A172 (cell line): ENCODE measurements around the gene DYNC1I1. TPM values are rescaled to one million over a fixed set of nuclear protein-coding genes. Genes with fewer than 3 reads are reported as not detected.

Experiments
- DNase-seq: peaks from one replicate; pipeline ENCODE4 v3.0.0-alpha.2; 2015; ENCODE audit warnings: low spot score
- total RNA-seq: library from RNA; depleted of rRNA; stranded (reverse); fragments of >200 nt; shearing (Covaris generic); gene quantifications from 2 replicates; pipeline ENCODE4 v1.2.3, GENCODE V29; 2014

DYNC1I1 gene
- total RNA-seq, 1 experiment from 2014 or later: 2.4 TPM

DNA sequence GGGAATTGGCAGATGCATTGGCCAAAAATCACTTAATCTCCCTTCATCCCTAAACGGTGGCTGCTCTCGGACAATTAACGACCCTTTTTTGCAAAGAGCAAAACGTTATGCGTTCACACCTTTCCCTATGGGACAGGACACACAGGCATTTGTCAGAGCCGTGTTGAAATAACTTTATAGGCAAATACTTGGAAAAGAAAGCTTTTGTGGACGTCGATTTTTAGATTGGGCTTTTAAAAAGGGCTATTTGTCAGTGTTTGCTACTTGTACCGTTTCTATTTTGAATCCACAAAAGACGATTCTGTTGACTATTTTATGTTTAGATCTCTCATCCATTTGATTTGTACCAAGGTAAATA, 304.0 kb downstream of the DYNC1I1 start:
- DNase-seq: no peak

GRCh38 chr7:96080027-96080426, 307.7 kb downstream of the DYNC1I1 start:
- no peak for DNase-seq

- peak; percentile 67 for DNase-seq
Observed at GRCh38 chr7:96084881-96085553, 312.7 kb downstream of the DYNC1I1 start.

- DNase-seq: no peak
Observed at GRCh38 chr7:96085953-96086352, 313.6 kb downstream of the DYNC1I1 start.

- no peak for DNase-seq
Observed at GRCh38 chr7:96088579-96088978, 316.2 kb downstream of the DYNC1I1 start.

DNA sequence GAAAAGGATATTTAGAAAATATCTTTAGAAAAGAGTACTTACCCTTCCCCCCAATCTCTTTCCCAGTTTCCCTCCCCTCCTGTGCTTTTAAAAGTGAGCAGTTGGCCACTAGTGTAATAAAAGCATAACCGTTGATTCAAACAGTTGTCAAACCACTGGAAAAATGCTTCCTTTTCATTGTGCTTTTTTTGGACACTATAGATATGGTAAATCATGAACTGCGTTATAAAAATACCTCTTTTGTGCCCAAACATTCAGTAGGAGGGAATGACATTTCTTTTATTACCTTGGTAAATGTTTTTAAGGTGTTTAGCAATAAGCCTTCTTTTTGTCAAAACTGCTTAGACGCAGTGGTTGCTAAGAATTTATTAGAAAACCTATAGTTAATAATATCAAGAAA, 317.2 kb downstream of the DYNC1I1 start:
- DNase-seq: no peak

- no peak for DNase-seq
Observed at GRCh38 chr7:96090756-96091155, 318.4 kb downstream of the DYNC1I1 start.

GRCh38 chr7:96093435-96093834, 321.1 kb downstream of the DYNC1I1 start:
- DNase-seq: peak; percentile 63

GRCh38 chr7:96097835-96098234, 325.5 kb downstream of the DYNC1I1 start:
- no peak for DNase-seq

GRCh38 chr7:96100737-96101136, 328.4 kb downstream of the DYNC1I1 start:
- DNase-seq: no peak

DNA sequence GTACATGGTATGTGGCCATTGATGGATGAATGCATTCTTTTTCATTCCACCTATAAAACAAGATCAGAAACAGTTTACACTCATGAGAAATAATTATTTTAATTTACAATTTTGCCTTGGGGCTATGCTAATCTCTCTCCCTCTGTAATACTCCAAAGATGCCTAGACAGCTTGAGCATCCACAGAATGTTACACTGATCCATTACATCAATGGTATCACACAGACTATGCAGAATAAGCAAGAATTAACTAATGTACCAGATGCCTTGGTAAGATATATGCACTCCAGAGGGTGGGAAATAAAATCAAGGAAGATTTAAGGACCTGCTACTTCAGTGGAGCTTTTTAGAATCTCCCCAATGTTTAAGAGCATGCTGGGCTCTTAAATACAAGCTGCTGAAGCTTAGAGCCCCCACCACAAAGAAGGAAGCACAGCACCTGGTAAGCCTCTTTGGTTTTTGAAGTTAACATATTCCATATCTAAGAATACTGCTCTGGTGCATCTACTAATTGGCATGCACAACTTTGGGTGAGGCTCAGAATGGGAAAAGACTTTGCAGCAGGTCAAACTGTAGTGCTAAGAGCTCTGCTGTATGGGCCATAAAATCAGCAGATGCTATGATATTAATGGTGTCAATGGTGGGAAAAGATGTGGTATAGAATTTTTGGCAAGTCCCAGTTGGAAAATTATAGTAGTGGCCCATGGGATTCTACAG, 329.9 kb downstream of the DYNC1I1 start:
- DNase-seq: no peak

DNA sequence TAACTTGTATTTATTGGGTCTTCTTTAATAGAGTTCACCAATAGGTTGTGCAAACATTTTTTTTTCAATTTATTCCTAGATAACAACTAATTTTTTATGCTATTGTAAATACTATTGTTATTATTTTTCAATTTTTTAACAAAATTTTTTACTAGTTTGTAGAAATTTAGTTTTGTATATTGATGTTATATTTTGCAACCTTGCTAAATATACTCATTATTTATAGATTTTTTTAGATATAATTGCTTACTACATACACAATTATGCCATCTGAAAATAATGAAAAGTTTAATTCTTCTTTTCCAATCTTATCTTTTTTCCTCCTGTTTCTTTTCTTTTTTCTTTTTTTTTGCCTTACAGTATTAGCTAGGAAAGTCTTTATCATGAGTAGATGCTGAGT, 332.6 kb downstream of the DYNC1I1 start:
- DNase-seq: no peak

- no peak for DNase-seq
Observed at GRCh38 chr7:96111405-96111804, 339.1 kb downstream of the DYNC1I1 start.

DNA sequence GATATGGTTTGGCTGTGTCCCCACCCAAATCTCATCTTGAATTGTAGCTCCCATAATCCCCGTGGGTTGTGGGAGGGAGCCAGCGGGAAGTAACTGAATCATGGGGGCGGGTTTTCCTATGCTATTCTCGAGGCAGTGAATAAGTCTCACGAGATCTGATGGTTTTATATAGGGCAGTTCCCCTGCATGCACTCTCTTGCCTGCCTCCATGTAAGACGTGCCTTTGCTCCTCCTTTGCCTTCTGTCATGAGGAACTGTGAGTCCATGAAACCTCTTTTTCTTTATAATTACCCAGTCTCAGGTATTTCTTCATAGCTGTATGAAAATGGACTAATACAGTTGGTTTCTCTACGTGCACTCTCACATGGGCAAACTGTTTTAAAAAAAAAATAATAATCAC, 341.8 kb downstream of the DYNC1I1 start:
- no peak for DNase-seq

- no peak for DNase-seq
Observed at GRCh38 chr7:96116173-96116572, 343.8 kb downstream of the DYNC1I1 start.

DNA sequence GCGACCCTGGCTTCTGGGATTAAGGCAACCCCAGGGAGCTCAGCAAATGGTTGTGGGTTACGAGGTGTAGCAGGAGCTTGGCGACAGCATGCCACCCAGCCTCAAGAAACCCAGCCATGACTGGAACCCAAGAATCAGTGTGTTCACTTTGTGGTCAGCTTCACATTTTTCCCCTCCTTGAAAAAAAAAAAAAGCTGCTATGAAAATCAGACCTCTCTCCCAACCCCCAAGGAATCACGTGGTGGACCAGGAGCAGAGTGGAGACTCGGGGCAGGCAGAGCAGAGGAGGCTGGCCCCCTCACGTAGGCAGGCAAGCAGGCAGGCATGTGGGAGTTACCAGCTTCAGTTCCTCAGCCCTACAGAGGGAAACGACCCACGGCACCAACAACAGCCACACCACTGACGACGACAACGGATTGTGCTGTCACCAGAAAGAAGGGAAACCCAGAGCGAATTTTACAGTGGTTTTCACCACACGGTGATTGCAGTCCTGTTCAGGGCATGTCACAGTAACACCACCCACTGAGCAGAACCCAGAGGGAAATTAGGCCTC, 346.2 kb downstream of the DYNC1I1 start:
- no peak for DNase-seq

DNA sequence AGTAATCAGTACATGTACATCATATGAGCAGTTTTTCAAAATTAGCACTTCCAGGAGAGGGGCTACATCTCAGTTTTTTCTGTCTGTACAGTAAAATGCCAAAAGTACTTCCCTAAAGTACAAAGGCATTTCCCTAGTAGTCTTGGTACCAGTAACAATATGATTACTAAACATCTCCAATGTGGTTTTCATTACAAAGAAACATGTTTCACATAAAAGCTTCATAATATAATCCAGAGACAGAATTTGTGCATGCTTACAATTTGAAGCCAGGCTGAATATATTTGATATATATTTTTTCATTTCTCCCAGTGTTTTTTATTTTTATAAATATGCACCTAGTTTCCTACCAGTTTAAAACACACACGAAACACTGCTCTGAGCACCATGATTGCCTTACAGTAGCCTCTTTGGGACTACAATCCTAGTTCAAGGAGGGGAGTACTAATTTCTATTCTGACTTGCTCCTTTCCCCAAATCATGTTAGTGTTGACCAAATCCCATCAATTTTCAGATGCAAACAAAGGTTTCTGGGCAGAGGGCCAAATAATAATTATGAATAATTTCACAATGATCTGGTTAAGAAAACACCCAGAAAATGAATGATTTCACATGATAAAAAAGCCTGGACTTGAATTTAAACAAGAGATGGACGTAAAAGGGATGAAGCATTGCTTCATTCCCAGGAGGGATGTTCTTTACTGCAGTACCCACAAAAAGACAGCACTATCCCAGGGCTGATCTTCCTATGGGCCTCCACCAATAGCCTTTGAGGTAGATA, 348.3 kb downstream of the DYNC1I1 start:
- no peak for DNase-seq

DNA sequence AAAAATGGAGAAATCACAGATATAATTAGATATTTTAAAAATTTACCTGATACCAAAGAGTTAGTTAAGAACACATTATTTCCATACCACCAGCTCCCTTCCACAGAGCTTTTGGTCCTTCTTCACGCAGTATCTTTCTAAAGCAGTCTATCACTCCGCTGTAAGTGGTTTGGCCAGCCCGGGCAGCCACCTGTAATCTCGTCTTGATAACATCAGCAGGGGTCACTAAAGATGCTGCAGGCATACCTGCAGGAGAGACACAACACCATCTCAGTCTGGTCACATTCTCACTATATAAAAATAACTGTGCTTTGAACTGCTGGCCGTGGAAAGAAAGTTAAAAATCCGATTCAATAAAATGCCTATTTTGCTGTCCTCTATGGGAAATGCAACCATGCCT, 349.4 kb downstream of the DYNC1I1 start:
- no peak for DNase-seq

DNA sequence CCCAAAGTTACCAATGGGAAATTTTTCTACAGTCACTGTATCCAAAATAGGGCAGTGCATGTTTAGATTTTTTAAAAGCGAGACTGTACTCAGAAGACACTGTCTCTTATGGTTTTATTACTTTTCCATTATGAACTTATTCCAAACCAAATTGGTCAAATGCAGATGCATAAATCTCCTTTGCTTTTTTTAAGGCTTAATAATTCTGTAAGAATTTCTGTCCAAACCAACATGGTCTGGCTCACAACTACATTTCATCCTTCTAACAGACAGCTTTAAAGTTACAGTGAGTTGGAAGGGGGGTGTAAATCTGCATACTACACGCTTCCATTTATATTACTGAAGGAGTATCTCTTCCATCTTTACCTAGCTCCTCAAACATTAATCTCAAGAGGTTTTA, 350.4 kb downstream of the DYNC1I1 start:
- DNase-seq: no peak

DNA sequence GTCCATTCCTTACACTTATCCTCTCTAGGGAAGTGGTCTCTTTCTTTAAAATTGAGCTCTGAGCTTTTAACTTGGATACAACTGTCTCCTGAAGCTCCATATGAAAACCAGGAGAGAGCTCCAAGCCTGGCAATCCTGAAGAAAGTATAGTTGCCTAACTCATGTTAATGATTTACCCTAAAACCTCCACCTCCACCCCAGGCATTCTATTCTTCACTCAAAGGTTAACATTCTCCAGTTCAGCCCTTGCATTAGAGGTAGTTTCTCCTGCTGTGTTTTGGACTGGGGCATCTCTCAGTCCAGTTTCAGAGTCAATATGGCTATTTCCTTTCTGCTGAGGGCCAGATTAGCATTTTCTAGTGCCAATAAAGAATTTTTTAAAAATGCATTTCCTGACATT, 354.0 kb downstream of the DYNC1I1 start:
- no peak for DNase-seq

GRCh38 chr7:96127746-96128145, 355.4 kb downstream of the DYNC1I1 start:
- DNase-seq: no peak

DNA sequence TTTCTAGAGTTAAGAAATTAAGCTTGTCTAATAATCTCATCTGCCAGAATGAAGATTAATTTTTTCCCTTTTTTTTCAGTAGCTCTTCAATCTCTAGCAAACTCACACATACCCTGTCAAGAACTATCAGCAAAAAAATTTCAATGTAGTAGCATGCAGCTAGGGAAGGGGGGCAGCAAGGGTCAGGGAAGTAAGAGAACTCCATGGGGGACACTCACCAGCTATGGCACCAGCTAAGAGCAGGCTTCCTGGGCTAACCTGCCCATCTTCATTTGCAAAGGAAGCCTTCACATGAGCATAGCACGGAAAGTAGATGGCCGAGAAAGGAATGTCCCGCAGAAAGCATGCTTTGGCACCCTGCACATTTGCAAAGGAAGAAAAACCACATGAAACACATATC, 359.2 kb downstream of the DYNC1I1 start:
- no peak for DNase-seq

GRCh38 chr7:96135241-96135640, 362.9 kb downstream of the DYNC1I1 start:
- no peak for DNase-seq
